ENCODE results near the gene TAOK1. TPM values are rescaled to one million over a fixed set of nuclear protein-coding genes. Genes with fewer than 3 reads are reported as not detected.

The TAOK1 gene
- total RNA-seq, 4 donors from 2014 or later: 57.9 to 72.2 (median 65.1) TPM

GRCh38 chr17:29524692-29525091 lies 134.5 kb downstream of the TAOK1 start:
- 97% methylated on average over 3 of the region's 3 CpGs for WGBS, 2 donors (ENCODE audit: low coverage in 1 of 2)
- Histone ChIP-seq H3K9me3 (no peaks in the 10 kb centered on the region), H3K4me3 (no peak overlapping the region), H3K4me1 (no peaks in the 10 kb centered on the region), H3K36me3 (peaks cover 0 to 90% of the 10 kb centered on the region in 2 donors), H3K27ac (no peak overlapping the region), H3K27me3 (no peaks in the 10 kb centered on the region)
- ATAC-seq: no peak
- no peak for TF ChIP-seq POLR2A (IDR thresholded peaks at IDR 0.05)
- no peak for TF ChIP-seq CTCF (IDR thresholded peaks at IDR 0.05)
- no peak for TF ChIP-seq POLR2AphosphoS5 (IDR thresholded peaks at IDR 0.05)
- no peak for TF ChIP-seq EP300 (IDR thresholded peaks at IDR 0.05)

GRCh38 chr17:29526322-29526721 lies 136.2 kb downstream of the TAOK1 start:
- H3K27me3 ChIP-seq: no peaks in the 10 kb centered on the region
- WGBS, 2 donors (ENCODE audit: low coverage in 1 of 2): 88% methylated on average over 2 of the region's 3 CpGs; no CpG with 5 or more reads in 1 of the 2 donors
- no peak for TF ChIP-seq POLR2A (IDR thresholded peaks at IDR 0.05)
- no peak for TF ChIP-seq CTCF (IDR thresholded peaks at IDR 0.05)
- no peak for TF ChIP-seq POLR2AphosphoS5 (IDR thresholded peaks at IDR 0.05)
- no peak for TF ChIP-seq EP300 (IDR thresholded peaks at IDR 0.05)
- no peak overlapping the region for H3K27ac ChIP-seq
- H3K4me1 ChIP-seq: no peaks in the 10 kb centered on the region
- no peak overlapping the region for H3K4me3 ChIP-seq
- peaks cover 0 to 92% of the 10 kb centered on the region in 2 donors for H3K36me3 ChIP-seq
- ATAC-seq: no peak
- H3K9me3 ChIP-seq: no peaks in the 10 kb centered on the region

- H3K4me1 ChIP-seq: no peaks in the 10 kb centered on the region
- H3K36me3 ChIP-seq: peaks cover 0 to 92% of the 10 kb centered on the region in 2 donors
- H3K27ac ChIP-seq: no peak overlapping the region
- H3K9me3 ChIP-seq: no peaks in the 10 kb centered on the region
- H3K27me3 ChIP-seq: no peaks in the 10 kb centered on the region
- no peak overlapping the region for H3K4me3 ChIP-seq
- WGBS, 2 donors (ENCODE audit: low coverage in 1 of 2): 78 to 83% methylated on average over 7 to 8 of the region's 8 CpGs
- ATAC-seq: no peak
- TF ChIP-seq POLR2A (IDR thresholded peaks at IDR 0.05) (no peak), EP300 (IDR thresholded peaks at IDR 0.05) (no peak), POLR2AphosphoS5 (IDR thresholded peaks at IDR 0.05) (no peak), CTCF (IDR thresholded peaks at IDR 0.05) (no peak)
Observed at GRCh38 chr17:29533976-29534375, 143.8 kb downstream of the TAOK1 start.

- Histone ChIP-seq H3K9me3 (no peaks in the 10 kb centered on the region), H3K27me3 (no peaks in the 10 kb centered on the region), H3K4me1 (peaks cover 0 to 12% (median 2%) of the 10 kb centered on the region in 3 donors), H3K27ac (no peak overlapping the region), H3K36me3 (peaks cover 4 to 57% of the 10 kb centered on the region in 2 donors), H3K4me3 (no peak overlapping the region)
- TF ChIP-seq EP300 (IDR thresholded peaks at IDR 0.05): no peak
- no peak for TF ChIP-seq POLR2AphosphoS5 (IDR thresholded peaks at IDR 0.05)
- no peak for ATAC-seq
- WGBS, 2 donors (ENCODE audit: low coverage in 1 of 2): 72 to 100% methylated on average over 1 to 4 of the region's 4 CpGs
Observed at GRCh38 chr17:29544066-29544465, 153.9 kb downstream of the TAOK1 start.

- TF ChIP-seq EP300 (IDR thresholded peaks at IDR 0.05) (no peak), POLR2AphosphoS5 (IDR thresholded peaks at IDR 0.05) (no peak), POLR2A (IDR thresholded peaks at IDR 0.05) (no peak), CTCF (IDR thresholded peaks at IDR 0.05) (no peak)
- WGBS, 2 donors (ENCODE audit: low coverage in 1 of 2): 62 to 79% methylated on average over 1 of the region's 1 CpG
- H3K27ac ChIP-seq: no peak overlapping the region
- H3K27me3 ChIP-seq: no peaks in the 10 kb centered on the region
- no peak for ATAC-seq
- peaks cover 0 to 23% (median 5%) of the 10 kb centered on the region in 3 donors for H3K4me1 ChIP-seq
- H3K9me3 ChIP-seq: no peaks in the 10 kb centered on the region
- H3K4me3 ChIP-seq: no peak overlapping the region
- H3K36me3 ChIP-seq: peaks cover 4 to 40% of the 10 kb centered on the region in 2 donors
Observed at GRCh38 chr17:29546085-29546484, 155.9 kb downstream of the TAOK1 start.
